ENCODE results near the gene DOP1B.
A peak's percentile ranks its signal among the peaks of the same experiment; 100 is the strongest.
"Not testable (repeated sequence)": the region's sequence is repeated elsewhere in the genome, so short reads cannot be mapped to it uniquely, and the experiment has no call there.

DOP1B gene

DNA sequence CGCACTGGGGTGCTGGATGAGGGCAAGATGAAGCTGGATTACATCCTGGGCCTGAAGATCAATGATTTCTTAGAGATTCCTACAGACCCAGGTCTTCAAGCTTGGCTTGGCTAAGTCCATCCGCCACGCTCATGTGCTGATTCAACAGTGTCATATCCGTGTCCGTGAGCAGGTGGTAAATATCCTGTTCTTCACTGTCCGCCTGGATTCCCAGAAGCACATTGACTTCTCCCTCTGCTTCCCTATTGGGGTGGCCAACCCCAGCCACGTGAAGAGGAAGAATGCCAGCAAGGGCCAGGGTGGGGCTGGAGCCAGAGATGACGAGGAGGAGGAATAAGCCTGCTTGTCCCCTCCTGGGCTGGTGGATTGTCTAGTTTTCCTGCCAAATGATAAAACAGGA is 23.9 kb upstream of the DOP1B start:
- Histone ChIP-seq H3K36me3 (ENCODE audit: insufficient read depth) (no peaks in the 10 kb centered on the region), H3K4me1 (ENCODE audit: low read depth, poor library complexity, severe bottlenecking) (peaks cover 18% of the 10 kb centered on the region), H3K27me3 (ENCODE audit: insufficient read depth, low read depth) (no peaks in the 10 kb centered on the region), H3K4me2 (no peak overlapping the region), H4K20me1 (ENCODE audit: insufficient read depth) (no peaks in the 10 kb centered on the region), H2AFZ (ENCODE audit: low read depth) (no peak overlapping the region), H3K4me3 (IDR thresholded peaks at IDR 0.05; ENCODE audit: insufficient read depth, low read depth, low read length) (no peak overlapping the region), H3K79me2 (ENCODE audit: insufficient read depth, low read depth) (no peaks in the 10 kb centered on the region), H3K9ac (no peak overlapping the region), H3K27ac (no peak overlapping the region)
- TF ChIP-seq, protein P1, sequence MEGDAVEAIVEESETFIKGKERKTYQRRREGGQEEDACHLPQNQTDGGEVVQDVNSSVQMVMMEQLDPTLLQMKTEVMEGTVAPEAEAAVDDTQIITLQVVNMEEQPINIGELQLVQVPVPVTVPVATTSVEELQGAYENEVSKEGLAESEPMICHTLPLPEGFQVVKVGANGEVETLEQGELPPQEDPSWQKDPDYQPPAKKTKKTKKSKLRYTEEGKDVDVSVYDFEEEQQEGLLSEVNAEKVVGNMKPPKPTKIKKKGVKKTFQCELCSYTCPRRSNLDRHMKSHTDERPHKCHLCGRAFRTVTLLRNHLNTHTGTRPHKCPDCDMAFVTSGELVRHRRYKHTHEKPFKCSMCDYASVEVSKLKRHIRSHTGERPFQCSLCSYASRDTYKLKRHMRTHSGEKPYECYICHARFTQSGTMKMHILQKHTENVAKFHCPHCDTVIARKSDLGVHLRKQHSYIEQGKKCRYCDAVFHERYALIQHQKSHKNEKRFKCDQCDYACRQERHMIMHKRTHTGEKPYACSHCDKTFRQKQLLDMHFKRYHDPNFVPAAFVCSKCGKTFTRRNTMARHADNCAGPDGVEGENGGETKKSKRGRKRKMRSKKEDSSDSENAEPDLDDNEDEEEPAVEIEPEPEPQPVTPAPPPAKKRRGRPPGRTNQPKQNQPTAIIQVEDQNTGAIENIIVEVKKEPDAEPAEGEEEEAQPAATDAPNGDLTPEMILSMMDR (conservative IDR thresholded peaks at IDR 0.05; ENCODE audit: low read depth, low read length) = no peak

DNA sequence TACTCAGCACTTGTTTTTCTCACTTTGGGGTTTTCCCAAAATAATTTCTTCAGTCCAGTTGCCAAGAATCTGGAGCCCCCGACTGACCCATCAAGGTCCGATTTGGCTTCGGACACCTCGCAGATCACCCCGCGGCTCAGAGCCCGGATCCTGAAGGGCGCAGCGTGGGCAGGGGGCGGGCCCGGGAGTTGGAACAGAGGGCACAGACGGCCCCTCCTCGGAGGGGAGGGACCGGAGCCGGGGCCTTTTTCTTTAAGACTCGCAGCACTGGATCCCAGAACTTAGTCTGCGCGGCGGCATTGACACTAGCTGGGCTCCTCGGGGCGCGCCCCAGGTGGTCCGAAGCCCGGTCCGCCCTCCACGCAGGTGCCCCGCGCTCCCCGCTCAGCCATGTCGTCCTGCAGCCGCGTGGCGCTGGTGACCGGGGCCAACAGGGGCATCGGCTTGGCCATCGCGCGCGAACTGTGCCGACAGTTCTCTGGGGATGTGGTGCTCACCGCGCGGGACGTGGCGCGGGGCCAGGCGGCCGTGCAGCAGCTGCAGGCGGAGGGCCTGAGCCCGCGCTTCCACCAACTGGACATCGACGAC is 21.7 kb upstream of the DOP1B start, which contains the start of gene CBR3:
Gene CBR3 (plus strand): TSS at position 277 of the 588 bp plus-strand sequence. CDS start 114 bp downstream, at position 391.
- Histone ChIP-seq H3K36me3 (ENCODE audit: insufficient read depth) (no peaks in the 10 kb centered on the region), H3K27ac (peak within 1 kb of the TSS; percentile 14), H3K4me2 (peak within 1 kb of the TSS; percentile 69), H3K9ac (peak within 1 kb of the TSS; percentile 60; the same call in 1 of the 2 replicates), H2AFZ (ENCODE audit: low read depth) (peak within 1 kb of the TSS; percentile 60), H3K27me3 (ENCODE audit: insufficient read depth, low read depth) (no peaks in the 10 kb centered on the region), H3K4me1 (ENCODE audit: low read depth, poor library complexity, severe bottlenecking) (peaks cover 13% of the 10 kb centered on the region), H3K79me2 (ENCODE audit: insufficient read depth, low read depth) (no peaks in the 10 kb centered on the region), H3K4me3 (IDR thresholded peaks at IDR 0.05; ENCODE audit: insufficient read depth, low read depth, low read length) (no peak within 1 kb of the TSS), H4K20me1 (ENCODE audit: insufficient read depth) (no peaks in the 10 kb centered on the region)
- TF ChIP-seq, protein P1 (conservative IDR thresholded peaks at IDR 0.05; ENCODE audit: low read depth, low read length) = no peak

DNA sequence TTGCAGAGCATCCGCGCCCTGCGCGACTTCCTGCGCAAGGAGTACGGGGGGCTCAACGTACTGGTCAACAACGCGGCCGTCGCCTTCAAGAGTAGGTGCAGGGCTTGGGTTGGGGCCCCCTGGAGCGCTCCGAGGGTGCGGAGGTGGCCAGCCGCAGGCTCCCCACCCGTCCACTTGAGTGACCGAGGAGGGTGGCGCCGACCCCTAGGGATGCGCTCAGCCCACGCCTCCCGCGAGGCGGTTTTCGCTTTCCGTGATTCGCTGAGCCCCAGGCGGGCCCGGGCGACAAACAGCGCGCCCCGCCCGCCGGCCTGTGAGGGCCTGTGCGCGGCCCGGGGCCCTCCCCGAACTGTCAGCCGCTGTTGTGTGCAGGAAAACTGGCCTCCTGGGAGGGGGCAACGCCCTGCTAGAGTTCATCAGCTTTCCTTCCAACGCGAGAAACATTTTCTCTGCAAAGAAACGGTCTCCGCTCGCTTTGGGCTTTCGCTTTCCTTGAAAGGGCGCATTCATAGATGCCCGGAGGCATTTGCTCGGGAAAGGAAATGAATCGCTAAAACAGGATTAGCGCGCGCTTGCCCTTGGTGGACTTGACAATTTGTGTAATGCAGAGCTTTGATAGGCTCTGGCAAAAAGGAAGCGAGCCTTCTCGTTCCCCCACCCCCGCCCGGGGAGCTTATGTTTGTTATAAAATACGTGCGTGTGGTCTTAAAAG is 21.1 kb upstream of the DOP1B start:
- TF ChIP-seq, protein P1 (conservative IDR thresholded peaks at IDR 0.05; ENCODE audit: low read depth, low read length) = no peak
- Histone ChIP-seq H3K27ac (peak overlapping the region; percentile 14), H3K4me1 (ENCODE audit: low read depth, poor library complexity, severe bottlenecking) (peaks cover 13% of the 10 kb centered on the region), H3K36me3 (ENCODE audit: insufficient read depth) (no peaks in the 10 kb centered on the region), H3K79me2 (ENCODE audit: insufficient read depth, low read depth) (no peaks in the 10 kb centered on the region), H4K20me1 (ENCODE audit: insufficient read depth) (no peaks in the 10 kb centered on the region), H3K27me3 (ENCODE audit: insufficient read depth, low read depth) (no peaks in the 10 kb centered on the region), H2AFZ (ENCODE audit: low read depth) (peak overlapping the region; percentile 60), H3K4me3 (IDR thresholded peaks at IDR 0.05; ENCODE audit: insufficient read depth, low read depth, low read length) (no peak overlapping the region), H3K4me2 (peak overlapping the region; percentile 69), H3K9ac (peak overlapping the region; percentile 60; the same call in 1 of the 2 replicates)

DNA sequence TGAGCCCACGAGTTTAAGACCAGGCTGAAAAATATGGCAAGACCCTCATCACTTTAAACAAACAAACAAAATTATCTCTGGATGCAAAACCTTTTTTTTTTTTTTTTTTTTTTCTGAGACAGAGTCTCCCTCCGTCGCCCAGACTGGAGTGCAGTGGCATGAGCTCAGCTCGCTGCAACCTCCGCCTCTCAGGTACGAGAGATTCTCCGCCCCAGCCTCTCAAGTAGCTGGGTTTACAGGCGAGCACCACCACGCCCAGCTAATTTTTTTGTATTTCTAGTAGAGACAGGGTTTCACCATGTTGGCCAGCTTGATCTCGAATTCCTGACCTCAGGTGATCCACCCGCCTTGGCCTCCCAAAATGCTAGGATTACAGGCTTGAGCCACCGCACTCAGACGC is 16.8 kb upstream of the DOP1B start:
- not testable (repeated sequence) for H2AFZ ChIP-seq (ENCODE audit: low read depth); H3K27me3 ChIP-seq (ENCODE audit: insufficient read depth, low read depth); H3K4me3 ChIP-seq (IDR thresholded peaks at IDR 0.05; ENCODE audit: insufficient read depth, low read depth, low read length); H3K79me2 ChIP-seq (ENCODE audit: insufficient read depth, low read depth); H3K9ac ChIP-seq; H3K27ac ChIP-seq; H3K4me2 ChIP-seq; H4K20me1 ChIP-seq (ENCODE audit: insufficient read depth); H3K36me3 ChIP-seq (ENCODE audit: insufficient read depth)
- peaks cover 11% of the 10 kb centered on the region for H3K4me1 ChIP-seq (ENCODE audit: low read depth, poor library complexity, severe bottlenecking)

DNA sequence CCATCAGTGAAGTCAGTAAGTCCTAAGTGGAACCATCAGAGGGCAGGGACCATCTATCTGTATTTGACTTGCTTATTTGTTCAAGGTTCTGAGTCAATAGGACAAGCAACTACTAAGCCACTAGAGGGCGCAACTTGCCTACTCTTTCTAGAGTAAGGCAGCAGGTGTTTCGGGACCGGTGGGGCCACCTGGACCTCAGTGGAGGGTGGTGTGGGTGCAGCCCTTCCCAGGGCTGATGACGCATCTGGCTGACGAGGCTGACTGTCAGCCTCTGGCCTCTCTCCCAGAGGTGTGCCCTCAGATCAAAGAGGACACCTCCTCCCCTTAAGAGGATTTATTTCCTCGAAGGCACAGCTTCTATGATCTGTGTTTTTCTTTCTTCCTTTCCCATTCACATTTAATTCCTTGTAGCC is 15.1 kb upstream of the DOP1B start:
- TF ChIP-seq, protein P1 (conservative IDR thresholded peaks at IDR 0.05; ENCODE audit: low read depth, low read length) = peak; percentile 98
- no peak overlapping the region for H3K4me3 ChIP-seq (IDR thresholded peaks at IDR 0.05; ENCODE audit: insufficient read depth, low read depth, low read length)
- H3K4me2 ChIP-seq = no peak overlapping the region; the same call in 1 of the 2 replicates
- H3K9ac ChIP-seq = no peak overlapping the region
- H3K4me1 ChIP-seq (ENCODE audit: low read depth, poor library complexity, severe bottlenecking) = peaks cover 11% of the 10 kb centered on the region
- H3K27me3 ChIP-seq (ENCODE audit: insufficient read depth, low read depth) = no peaks in the 10 kb centered on the region
- H3K27ac ChIP-seq = no peak overlapping the region
- no peaks in the 10 kb centered on the region for H4K20me1 ChIP-seq (ENCODE audit: insufficient read depth)
- no peak overlapping the region; the same call in 1 of the 2 replicates for H2AFZ ChIP-seq (ENCODE audit: low read depth)
- no peaks in the 10 kb centered on the region for H3K36me3 ChIP-seq (ENCODE audit: insufficient read depth)
- H3K79me2 ChIP-seq (ENCODE audit: insufficient read depth, low read depth) = no peaks in the 10 kb centered on the region

DNA sequence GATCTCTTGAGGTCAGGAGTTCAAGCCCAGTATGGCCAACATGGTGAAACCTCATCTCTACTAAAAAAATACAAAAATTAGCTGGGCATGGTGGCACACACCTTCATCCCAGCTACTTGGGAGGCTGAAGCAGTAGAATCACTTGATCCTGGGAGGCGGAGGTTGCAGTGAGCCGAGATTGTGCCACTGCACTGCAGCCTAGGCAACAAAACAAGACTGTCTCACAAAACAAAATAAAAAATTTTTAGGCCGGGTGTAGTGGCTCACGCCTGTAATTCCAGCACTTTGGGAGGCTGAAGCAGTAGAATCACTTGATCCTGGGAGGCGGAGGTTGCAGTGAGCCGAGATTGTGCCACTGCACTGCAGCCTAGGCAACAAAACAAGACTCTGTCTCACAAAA is 12.4 kb upstream of the DOP1B start:
- H2AFZ ChIP-seq (ENCODE audit: low read depth); H3K4me2 ChIP-seq; H4K20me1 ChIP-seq (ENCODE audit: insufficient read depth); H3K27ac ChIP-seq; H3K4me3 ChIP-seq (IDR thresholded peaks at IDR 0.05; ENCODE audit: insufficient read depth, low read depth, low read length); H3K27me3 ChIP-seq (ENCODE audit: insufficient read depth, low read depth); H3K9ac ChIP-seq; H3K36me3 ChIP-seq (ENCODE audit: insufficient read depth); H3K79me2 ChIP-seq (ENCODE audit: insufficient read depth, low read depth): not testable (repeated sequence)
- H3K4me1 ChIP-seq (ENCODE audit: low read depth, poor library complexity, severe bottlenecking) = peaks cover 11% of the 10 kb centered on the region

Data from KMS-11 (cell line).